ENCODE data around the gene TCF7L2.

The TCF7L2 gene

DNA sequence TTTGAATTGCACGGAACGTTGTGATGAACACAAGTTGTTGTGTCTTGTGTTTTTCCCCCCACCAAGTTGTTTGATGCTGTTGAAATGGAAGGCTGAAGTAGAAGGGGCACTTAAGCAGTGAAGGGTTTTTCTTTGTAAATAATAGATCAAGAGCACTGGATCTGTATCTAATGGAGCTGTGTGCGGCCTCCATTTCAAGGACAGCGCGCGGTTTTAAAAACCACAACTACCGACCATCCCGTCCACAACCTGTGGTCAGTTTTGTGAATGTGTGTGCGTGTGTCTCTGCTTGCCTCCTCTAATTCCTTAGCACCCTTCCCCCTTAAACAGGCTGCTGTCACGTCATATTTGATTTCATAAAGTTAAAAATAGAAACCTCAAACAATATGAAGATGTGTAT lies 165.5 kb downstream of the TCF7L2 start:
- H4K20me1 ChIP-seq (ENCODE audit: low read depth, low read length) = no peaks in the 10 kb centered on the region
- no peaks in the 10 kb centered on the region for H3K9me2 ChIP-seq (replicated peaks; ENCODE audit: insufficient read depth, low read length)
- H3K4me3 ChIP-seq (ENCODE audit: insufficient read depth, low read length, poor library complexity, severe bottlenecking) = no peak overlapping the region
- no peaks in the 10 kb centered on the region for H3K79me2 ChIP-seq (ENCODE audit: insufficient read depth, low read length)
- H3K4me2 ChIP-seq (ENCODE audit: low read depth, low read length, poor library complexity, severe bottlenecking) = no peak overlapping the region
- no peak overlapping the region for H2AFZ ChIP-seq (ENCODE audit: low read depth, low read length, severe bottlenecking)
- no peak overlapping the region for H3K27ac ChIP-seq (ENCODE audit: low read depth, low read length)
- H3K9me3 ChIP-seq (ENCODE audit: insufficient read depth, low read length) = no peaks in the 10 kb centered on the region
- H3K9ac ChIP-seq (ENCODE audit: low read length) = no peak overlapping the region
- no peaks in the 10 kb centered on the region for H3K27me3 ChIP-seq (ENCODE audit: low read length)
- TF ChIP-seq, protein P1, sequence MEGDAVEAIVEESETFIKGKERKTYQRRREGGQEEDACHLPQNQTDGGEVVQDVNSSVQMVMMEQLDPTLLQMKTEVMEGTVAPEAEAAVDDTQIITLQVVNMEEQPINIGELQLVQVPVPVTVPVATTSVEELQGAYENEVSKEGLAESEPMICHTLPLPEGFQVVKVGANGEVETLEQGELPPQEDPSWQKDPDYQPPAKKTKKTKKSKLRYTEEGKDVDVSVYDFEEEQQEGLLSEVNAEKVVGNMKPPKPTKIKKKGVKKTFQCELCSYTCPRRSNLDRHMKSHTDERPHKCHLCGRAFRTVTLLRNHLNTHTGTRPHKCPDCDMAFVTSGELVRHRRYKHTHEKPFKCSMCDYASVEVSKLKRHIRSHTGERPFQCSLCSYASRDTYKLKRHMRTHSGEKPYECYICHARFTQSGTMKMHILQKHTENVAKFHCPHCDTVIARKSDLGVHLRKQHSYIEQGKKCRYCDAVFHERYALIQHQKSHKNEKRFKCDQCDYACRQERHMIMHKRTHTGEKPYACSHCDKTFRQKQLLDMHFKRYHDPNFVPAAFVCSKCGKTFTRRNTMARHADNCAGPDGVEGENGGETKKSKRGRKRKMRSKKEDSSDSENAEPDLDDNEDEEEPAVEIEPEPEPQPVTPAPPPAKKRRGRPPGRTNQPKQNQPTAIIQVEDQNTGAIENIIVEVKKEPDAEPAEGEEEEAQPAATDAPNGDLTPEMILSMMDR (IDR thresholded peaks at IDR 0.05; ENCODE audit: insufficient read depth, low read length, poor library complexity, severe bottlenecking) = no peak
- TF ChIP-seq EZH2phosphoT487 (conservative IDR thresholded peaks at IDR 0.05; ENCODE audit: low read length) = no peak
- H3K36me3 ChIP-seq (ENCODE audit: low read length) = no peaks in the 10 kb centered on the region
- no peaks in the 10 kb centered on the region for H3F3A ChIP-seq (ENCODE audit: insufficient read depth)

DNA sequence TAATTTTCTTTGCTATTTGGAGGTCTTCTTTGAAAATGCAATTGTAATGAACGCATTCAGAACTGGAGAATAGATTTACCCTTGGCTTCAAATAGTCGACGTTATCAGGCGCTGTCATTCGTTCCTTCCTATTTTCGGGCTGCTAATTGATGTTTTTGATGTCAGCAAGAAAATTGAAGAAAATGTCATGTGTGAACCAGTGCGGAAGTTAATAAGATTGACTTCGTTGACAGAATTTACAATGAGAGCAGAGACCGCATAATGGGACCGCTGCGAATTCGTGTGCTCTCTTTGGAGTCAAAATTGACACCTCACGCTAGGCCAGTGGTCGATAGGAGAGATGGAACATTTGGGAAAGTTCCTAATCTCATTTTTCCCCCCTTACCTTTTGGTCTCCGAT lies 168.8 kb downstream of the TCF7L2 start:
- Histone ChIP-seq H2AFZ (ENCODE audit: low read depth, low read length, severe bottlenecking) (no peak overlapping the region), H3K9me2 (replicated peaks; ENCODE audit: insufficient read depth, low read length) (no peaks in the 10 kb centered on the region), H3K9ac (ENCODE audit: low read length) (no peak overlapping the region), H3K27me3 (ENCODE audit: low read length) (no peaks in the 10 kb centered on the region), H3K4me2 (ENCODE audit: low read depth, low read length, poor library complexity, severe bottlenecking) (no peak overlapping the region), H3K79me2 (ENCODE audit: insufficient read depth, low read length) (no peaks in the 10 kb centered on the region), H3K27ac (ENCODE audit: low read depth, low read length) (no peak overlapping the region), H3K4me3 (ENCODE audit: insufficient read depth, low read length, poor library complexity, severe bottlenecking) (no peak overlapping the region), H3K36me3 (ENCODE audit: low read length) (no peaks in the 10 kb centered on the region), H3K9me3 (ENCODE audit: insufficient read depth, low read length) (no peaks in the 10 kb centered on the region), H4K20me1 (ENCODE audit: low read depth, low read length) (no peaks in the 10 kb centered on the region), H3F3A (ENCODE audit: insufficient read depth) (no peaks in the 10 kb centered on the region)
- TF ChIP-seq, protein P1 (IDR thresholded peaks at IDR 0.05; ENCODE audit: insufficient read depth, low read length, poor library complexity, severe bottlenecking) = no peak
- TF ChIP-seq EZH2phosphoT487 (conservative IDR thresholded peaks at IDR 0.05; ENCODE audit: low read length) = no peak

DNA sequence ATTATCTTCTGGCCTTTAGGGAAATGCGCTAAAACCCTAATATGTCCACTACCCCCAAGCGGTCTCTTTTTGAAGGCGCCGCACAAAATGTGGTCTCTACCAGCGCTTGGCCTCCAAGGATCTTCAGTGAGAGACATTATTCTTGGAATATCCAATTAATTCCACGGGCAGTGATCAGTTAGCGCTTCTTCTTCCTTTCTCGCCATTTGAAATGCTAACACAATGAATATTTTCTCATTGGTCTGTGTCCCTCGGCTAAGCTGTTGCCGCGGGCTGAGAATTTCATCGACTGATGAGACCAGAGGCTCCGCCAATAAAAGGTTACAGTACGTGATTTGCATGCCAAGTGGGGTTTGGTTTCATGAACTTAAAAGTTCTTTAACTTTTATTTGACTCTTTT lies 169.8 kb downstream of the TCF7L2 start:
- no peaks in the 10 kb centered on the region for H3K9me2 ChIP-seq (replicated peaks; ENCODE audit: insufficient read depth, low read length)
- H3K4me2 ChIP-seq (ENCODE audit: low read depth, low read length, poor library complexity, severe bottlenecking) = no peak overlapping the region
- no peak overlapping the region for H3K27ac ChIP-seq (ENCODE audit: low read depth, low read length)
- H3K27me3 ChIP-seq (ENCODE audit: low read length) = no peaks in the 10 kb centered on the region
- no peaks in the 10 kb centered on the region for H4K20me1 ChIP-seq (ENCODE audit: low read depth, low read length)
- H3K36me3 ChIP-seq (ENCODE audit: low read length) = no peaks in the 10 kb centered on the region
- no peaks in the 10 kb centered on the region for H3K79me2 ChIP-seq (ENCODE audit: insufficient read depth, low read length)
- no peak overlapping the region for H3K4me3 ChIP-seq (ENCODE audit: insufficient read depth, low read length, poor library complexity, severe bottlenecking)
- H2AFZ ChIP-seq (ENCODE audit: low read depth, low read length, severe bottlenecking) = no peak overlapping the region
- no peaks in the 10 kb centered on the region for H3F3A ChIP-seq (ENCODE audit: insufficient read depth)
- TF ChIP-seq, protein P1 (IDR thresholded peaks at IDR 0.05; ENCODE audit: insufficient read depth, low read length, poor library complexity, severe bottlenecking) = no peak
- TF ChIP-seq EZH2phosphoT487 (conservative IDR thresholded peaks at IDR 0.05; ENCODE audit: low read length) = no peak
- H3K9me3 ChIP-seq (ENCODE audit: insufficient read depth, low read length) = no peaks in the 10 kb centered on the region
- H3K9ac ChIP-seq (ENCODE audit: low read length) = no peak overlapping the region

Data from SU-DHL-6 (cell line).